ENCODE results near the gene AGTPBP1. TPM values are rescaled to one million over a fixed set of nuclear protein-coding genes. Genes with fewer than 3 reads are reported as not detected.

AGTPBP1 gene
- total and polyA plus RNA-seq, 2 experiments from 2014 or later: 31.4 to 58.0 TPM

GRCh38 chr9:85528142-85528541 is 213.6 kb downstream of the AGTPBP1 start:
- H3K9me3 Mint-ChIP-seq: no peaks in the 10 kb centered on the region
- Histone ChIP-seq H3K36me3 (ENCODE audit: insufficient read depth) (no peaks in the 10 kb centered on the region), H4K20me1 (replicated peaks; ENCODE audit: insufficient read depth) (no peaks in the 10 kb centered on the region), H3K4me1 (ENCODE audit: insufficient read depth) (no peaks in the 10 kb centered on the region), H3K79me2 (replicated peaks; ENCODE audit: insufficient read depth) (no peaks in the 10 kb centered on the region), H3K4me2 (no peak overlapping the region), H3F3A (replicated peaks; ENCODE audit: low read depth) (no peaks in the 10 kb centered on the region), H3K4me3 (no peak overlapping the region), H2AFZ (no peak overlapping the region), H3K27ac (ENCODE audit: low read depth) (no peak overlapping the region), H3K9me2 (ENCODE audit: insufficient read depth) (peaks cover 3% of the 10 kb centered on the region; the same call in 1 of the 2 replicates), H3K27me3 (ENCODE audit: insufficient read depth) (peaks cover 15% of the 10 kb centered on the region)
- no peaks in the 10 kb centered on the region for H3K4me1 Mint-ChIP-seq
- peaks cover 14% of the 10 kb centered on the region for H3K27me3 Mint-ChIP-seq (ENCODE audit: insufficient read depth, low read depth, poor library complexity)
- no peak for TF ChIP-seq ZNF331 (CRISPR knock-in tag; IDR thresholded peaks at IDR 0.05; ENCODE audit: low read depth)
- no peak for TF ChIP-seq NANOG (IDR thresholded peaks at IDR 0.05; ENCODE audit: borderline replicate concordance)
- TF ChIP-seq CREB1 (CRISPR knock-in tag; IDR thresholded peaks at IDR 0.05; ENCODE audit: low read depth): no peak
- TF ChIP-seq REST (IDR thresholded peaks at IDR 0.05; ENCODE audit: unreplicated experiment): no peak
- TF ChIP-seq EZH2 (IDR thresholded peaks at IDR 0.05; ENCODE audit: low read depth, unreplicated experiment): no peak
- TF ChIP-seq POLR2AphosphoS5 (IDR thresholded peaks at IDR 0.05; ENCODE audit: low read depth): no peak
- TF ChIP-seq ZNF462 (CRISPR knock-in tag; IDR thresholded peaks at IDR 0.05): no peak
- TF ChIP-seq CTCF (conservative IDR thresholded peaks at IDR 0.05; ENCODE audit: low read depth in 2 of 2): no peak
- no peak for TF ChIP-seq EZH2phosphoT487 (IDR thresholded peaks at IDR 0.05; ENCODE audit: unreplicated experiment)
- no peak for TF ChIP-seq ZNF114 (CRISPR knock-in tag; IDR thresholded peaks at IDR 0.05)
- TF ChIP-seq STAT1 (IDR thresholded peaks at IDR 0.05; ENCODE audit: unreplicated experiment): no peak
- TF ChIP-seq JUNB (IDR thresholded peaks at IDR 0.05; ENCODE audit: unreplicated experiment): no peak
- no peak for TF ChIP-seq ETS1 (IDR thresholded peaks at IDR 0.05)
- no peak for DNase-seq (ENCODE audit: low spot score)
- no peaks in the 10 kb centered on the region for H3K36me3 Mint-ChIP-seq (ENCODE audit: low read depth)
- no peak overlapping the region for H3K27ac Mint-ChIP-seq
- no peak for ATAC-seq
- H3K4me3 Mint-ChIP-seq: no peak overlapping the region
